ENCODE data around the gene GNAO1. TPM values are rescaled to one million over a fixed set of nuclear protein-coding genes. Genes with fewer than 3 reads are reported as not detected.

The GNAO1 gene
- polyA plus RNA-seq, 1 experiment, result 0.01 TPM

DNA sequence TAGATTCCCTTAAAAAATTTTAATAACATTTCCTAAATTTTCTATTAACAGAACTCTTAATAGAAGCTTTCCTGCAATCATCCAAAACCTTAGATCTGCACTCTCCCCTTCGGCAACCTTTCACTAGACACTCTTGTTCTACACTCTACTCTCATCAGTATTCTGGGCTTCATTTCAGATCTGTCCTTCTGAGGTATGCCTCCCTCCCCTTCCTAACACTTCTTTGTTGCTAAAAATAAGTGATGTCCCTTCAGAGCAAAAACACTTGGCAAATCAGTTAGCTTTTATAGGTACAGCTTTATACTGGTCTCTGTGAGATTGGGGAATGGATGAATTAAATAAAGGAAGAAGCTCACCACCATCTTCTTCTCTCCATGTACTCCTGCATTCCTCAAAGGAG, 28.2 kb upstream of the GNAO1 start:
- CTCF ChIA-PET, result no interaction called here
- DNase-seq (ENCODE audit: low read depth, low spot score), result no peak
- TF ChIP-seq, protein P1, sequence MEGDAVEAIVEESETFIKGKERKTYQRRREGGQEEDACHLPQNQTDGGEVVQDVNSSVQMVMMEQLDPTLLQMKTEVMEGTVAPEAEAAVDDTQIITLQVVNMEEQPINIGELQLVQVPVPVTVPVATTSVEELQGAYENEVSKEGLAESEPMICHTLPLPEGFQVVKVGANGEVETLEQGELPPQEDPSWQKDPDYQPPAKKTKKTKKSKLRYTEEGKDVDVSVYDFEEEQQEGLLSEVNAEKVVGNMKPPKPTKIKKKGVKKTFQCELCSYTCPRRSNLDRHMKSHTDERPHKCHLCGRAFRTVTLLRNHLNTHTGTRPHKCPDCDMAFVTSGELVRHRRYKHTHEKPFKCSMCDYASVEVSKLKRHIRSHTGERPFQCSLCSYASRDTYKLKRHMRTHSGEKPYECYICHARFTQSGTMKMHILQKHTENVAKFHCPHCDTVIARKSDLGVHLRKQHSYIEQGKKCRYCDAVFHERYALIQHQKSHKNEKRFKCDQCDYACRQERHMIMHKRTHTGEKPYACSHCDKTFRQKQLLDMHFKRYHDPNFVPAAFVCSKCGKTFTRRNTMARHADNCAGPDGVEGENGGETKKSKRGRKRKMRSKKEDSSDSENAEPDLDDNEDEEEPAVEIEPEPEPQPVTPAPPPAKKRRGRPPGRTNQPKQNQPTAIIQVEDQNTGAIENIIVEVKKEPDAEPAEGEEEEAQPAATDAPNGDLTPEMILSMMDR (IDR thresholded peaks at IDR 0.05; ENCODE audit: low read depth, low read length), result no peak
- Histone ChIP-seq H3K4me3 (ENCODE audit: low read depth, low read length) (no peak overlapping the region), H3K27me3 (ENCODE audit: control insufficient read depth, insufficient read depth, low read length) (no peaks in the 10 kb centered on the region), H3K9me3 (ENCODE audit: control insufficient read depth, insufficient read depth, low read length) (no peaks in the 10 kb centered on the region), H3K27ac (ENCODE audit: low read depth, low read length) (no peak overlapping the region)
- POLR2A ChIA-PET, result no interaction called here

DNA sequence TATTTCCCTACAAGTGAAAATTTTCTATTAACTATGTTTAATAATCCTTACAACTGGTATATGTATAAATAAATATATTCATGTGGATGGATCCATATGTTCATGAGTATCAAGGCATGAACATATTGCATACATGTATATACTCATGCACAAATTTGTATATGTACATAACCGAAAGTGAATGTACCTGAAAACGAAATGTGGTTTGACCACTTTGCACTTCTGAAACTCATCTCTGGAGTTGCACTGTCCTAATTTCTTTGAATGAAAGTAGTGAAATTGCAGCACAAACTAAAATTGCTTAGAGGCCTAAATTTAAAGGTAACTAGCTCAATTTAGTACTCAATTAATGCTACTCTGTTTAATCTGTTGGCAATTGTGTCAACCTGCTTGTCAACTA, 27.4 kb upstream of the GNAO1 start:
- no peaks in the 10 kb centered on the region for H3K27me3 ChIP-seq (ENCODE audit: control insufficient read depth, insufficient read depth, low read length)
- ChIA-PET POLR2A (no interaction called here), CTCF (no interaction called here)
- H3K27ac ChIP-seq (ENCODE audit: low read depth, low read length), result no peak overlapping the region
- no peaks in the 10 kb centered on the region for H3K9me3 ChIP-seq (ENCODE audit: control insufficient read depth, insufficient read depth, low read length)
- TF ChIP-seq, protein P1 (IDR thresholded peaks at IDR 0.05; ENCODE audit: low read depth, low read length), result no peak
- H3K4me3 ChIP-seq (ENCODE audit: low read depth, low read length), result no peak overlapping the region
- DNase-seq (ENCODE audit: low read depth, low spot score), result no peak

DNA sequence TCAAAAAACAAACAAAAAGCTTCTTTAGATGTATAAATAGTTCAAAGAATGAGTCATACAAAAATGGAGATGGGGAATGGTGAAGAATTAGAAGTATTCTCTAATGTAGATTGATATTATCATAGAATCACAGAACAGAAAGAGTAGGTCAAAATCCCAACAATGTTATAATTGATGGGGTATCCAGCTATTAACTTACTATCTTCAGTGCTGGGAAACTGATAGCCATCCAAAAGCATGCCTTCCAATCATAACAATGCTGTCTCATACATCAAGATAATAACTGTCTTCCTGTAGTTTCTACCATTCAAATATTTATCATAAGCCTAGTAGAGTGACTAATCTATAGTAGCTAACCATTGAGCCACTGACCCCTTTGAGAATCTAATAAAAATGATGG, 26.7 kb upstream of the GNAO1 start:
- Histone ChIP-seq H3K9me3 (ENCODE audit: control insufficient read depth, insufficient read depth, low read length) (no peaks in the 10 kb centered on the region), H3K4me3 (ENCODE audit: low read depth, low read length) (no peak overlapping the region), H3K27ac (ENCODE audit: low read depth, low read length) (no peak overlapping the region), H3K27me3 (ENCODE audit: control insufficient read depth, insufficient read depth, low read length) (no peaks in the 10 kb centered on the region)
- DNase-seq (ENCODE audit: low read depth, low spot score), result no peak
- CTCF ChIA-PET, result no interaction called here
- POLR2A ChIA-PET, result no interaction called here
- TF ChIP-seq, protein P1 (IDR thresholded peaks at IDR 0.05; ENCODE audit: low read depth, low read length), result no peak

DNA sequence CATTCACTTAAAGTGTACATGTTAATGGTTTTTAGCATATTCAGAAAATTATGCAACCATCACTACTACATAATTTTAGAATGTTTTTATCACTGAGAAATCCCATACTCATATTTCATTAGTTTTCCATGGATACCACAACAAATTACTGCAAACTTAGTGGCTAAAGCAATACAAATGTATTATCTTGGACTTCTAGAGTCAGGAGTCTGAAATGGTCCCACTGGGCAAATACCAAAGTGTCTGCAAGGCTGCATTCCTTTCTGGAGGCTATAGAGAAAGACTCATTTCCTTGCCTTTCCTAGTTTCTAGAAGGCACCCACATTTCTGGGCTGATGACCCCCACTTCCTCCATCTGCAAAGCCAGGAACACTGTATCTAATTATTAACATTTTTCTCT, 16.9 kb upstream of the GNAO1 start:
- DNase-seq (ENCODE audit: low read depth, low spot score), result no peak
- TF ChIP-seq, protein P1 (IDR thresholded peaks at IDR 0.05; ENCODE audit: low read depth, low read length), result no peak
- H3K27ac ChIP-seq (ENCODE audit: low read depth, low read length), result no peak overlapping the region
- no peaks in the 10 kb centered on the region for H3K9me3 ChIP-seq (ENCODE audit: control insufficient read depth, insufficient read depth, low read length)
- POLR2A ChIA-PET, result no interaction called here
- no peak overlapping the region for H3K4me3 ChIP-seq (ENCODE audit: low read depth, low read length)
- CTCF ChIA-PET, result no interaction called here
- no peaks in the 10 kb centered on the region for H3K27me3 ChIP-seq (ENCODE audit: control insufficient read depth, insufficient read depth, low read length)

DNA sequence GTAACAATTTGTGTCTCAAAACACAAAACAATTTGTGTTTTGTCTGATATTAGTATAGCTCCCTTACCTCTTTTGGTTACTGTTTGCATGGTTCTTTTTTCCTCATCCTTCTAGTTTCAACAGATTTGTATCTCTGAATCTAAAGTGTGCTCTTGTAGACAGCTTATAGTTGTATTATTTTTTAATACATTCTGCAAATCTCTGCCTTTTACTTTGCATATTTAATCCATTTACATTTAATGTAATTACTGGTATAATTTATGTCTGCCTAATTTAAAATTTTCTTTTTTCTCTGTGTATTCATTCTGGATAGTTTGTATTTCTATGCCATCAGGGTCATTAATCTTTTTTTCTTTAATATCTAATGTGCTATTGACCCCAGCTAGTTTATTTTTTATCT, 9.9 kb upstream of the GNAO1 start:
- H3K4me3 ChIP-seq (ENCODE audit: low read depth, low read length), result no peak overlapping the region
- no peak overlapping the region for H3K27ac ChIP-seq (ENCODE audit: low read depth, low read length)
- no peaks in the 10 kb centered on the region for H3K9me3 ChIP-seq (ENCODE audit: control insufficient read depth, insufficient read depth, low read length)
- TF ChIP-seq, protein P1 (IDR thresholded peaks at IDR 0.05; ENCODE audit: low read depth, low read length), result no peak
- DNase-seq (ENCODE audit: low read depth, low spot score), result no peak
- ChIA-PET CTCF (no interaction called here), POLR2A (no interaction called here)
- H3K27me3 ChIP-seq (ENCODE audit: control insufficient read depth, insufficient read depth, low read length), result no peaks in the 10 kb centered on the region

Measured in AG04450 (cell line).